GM18505 (cell line): ENCODE results near the gene CNOT8.

Experiments used
- ATAC-seq: cut with Tn5 transposase; IDR thresholded peaks from one replicate; pipeline ENCODE4 v1.9.1; 2021; ENCODE audit not compliant: unreplicated experiment
- POLR2A ChIP-seq: IDR thresholded peaks from 4 replicates; pipeline ENCODE4 v1.6.1; 2011; ENCODE audit warnings: borderline replicate concordance; ENCODE audit not compliant: insufficient read depth, insufficient read length; ENCODE audit errors: extremely low read depth

Gene CNOT8

DNA sequence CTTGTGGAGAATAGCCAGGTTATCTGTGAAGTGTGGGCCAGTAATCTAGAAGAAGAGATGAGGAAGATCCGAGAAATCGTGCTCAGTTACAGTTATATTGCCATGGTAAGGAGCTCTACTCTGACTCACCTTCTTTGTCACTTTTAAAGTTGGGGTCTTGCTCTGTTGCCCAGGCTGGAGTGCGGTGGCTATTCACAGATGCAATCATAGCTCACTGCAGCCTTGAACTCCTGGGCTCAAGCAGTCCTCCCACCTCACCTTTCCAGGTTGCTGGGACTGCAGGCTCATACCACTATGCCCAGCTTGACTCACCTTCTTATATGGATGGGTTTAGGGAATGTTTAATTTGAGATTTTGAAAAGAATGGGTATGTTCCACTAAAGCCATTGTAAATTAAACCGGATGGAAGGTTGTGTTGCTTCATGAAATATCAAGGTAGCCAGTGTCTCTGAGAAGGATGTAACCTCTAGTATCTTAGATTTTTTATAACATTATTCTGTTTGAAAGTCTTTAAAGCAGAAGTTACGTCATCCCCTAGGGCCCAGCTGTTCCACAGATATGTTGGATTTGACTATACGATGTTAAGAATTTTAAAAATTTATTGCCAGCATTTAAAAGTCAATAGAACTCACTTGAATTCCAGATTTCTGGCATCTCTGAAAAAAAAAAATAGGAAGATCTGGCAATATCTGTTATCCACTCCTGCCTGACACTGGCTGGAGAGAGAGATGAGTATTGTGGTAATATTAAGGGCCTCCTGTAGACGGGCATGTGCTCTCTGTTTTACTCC, 5.1 kb downstream of the CNOT8 start:
- no peak for ATAC-seq
- TF ChIP-seq POLR2A, result no peak

GRCh38 chr5:154865466-154866184, 7.2 kb downstream of the CNOT8 start:
- TF ChIP-seq POLR2A, result no peak
- ATAC-seq, result no peak

GRCh38 chr5:154866841-154867240, 8.4 kb downstream of the CNOT8 start:
- no peak for ATAC-seq
- TF ChIP-seq POLR2A, result no peak

GRCh38 chr5:154868702-154869101, 10.3 kb downstream of the CNOT8 start:
- no peak for ATAC-seq

DNA sequence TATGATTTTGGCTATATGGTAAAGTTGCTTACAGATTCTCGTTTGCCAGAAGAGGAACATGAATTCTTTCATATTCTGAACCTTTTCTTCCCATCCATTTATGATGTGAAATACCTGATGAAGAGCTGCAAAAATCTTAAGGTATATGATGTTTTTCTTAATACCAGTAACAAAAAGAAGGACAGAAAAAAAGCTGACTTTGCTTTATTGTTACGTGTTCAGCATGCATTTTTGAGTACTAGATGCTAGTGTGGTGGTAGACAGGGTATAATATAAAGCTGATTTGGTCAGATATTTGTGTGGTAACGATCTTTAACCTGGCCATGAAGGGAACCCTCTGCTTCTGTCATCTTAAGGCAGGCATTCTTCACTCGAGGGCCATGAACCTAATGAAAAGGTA, 13.3 kb downstream of the CNOT8 start:
- no peak for TF ChIP-seq POLR2A
- no peak for ATAC-seq

More at GRCh38 chr5:154868702-154869101, 10.3 kb downstream of the CNOT8 start:
- TF ChIP-seq POLR2A, result no peak

DNA sequence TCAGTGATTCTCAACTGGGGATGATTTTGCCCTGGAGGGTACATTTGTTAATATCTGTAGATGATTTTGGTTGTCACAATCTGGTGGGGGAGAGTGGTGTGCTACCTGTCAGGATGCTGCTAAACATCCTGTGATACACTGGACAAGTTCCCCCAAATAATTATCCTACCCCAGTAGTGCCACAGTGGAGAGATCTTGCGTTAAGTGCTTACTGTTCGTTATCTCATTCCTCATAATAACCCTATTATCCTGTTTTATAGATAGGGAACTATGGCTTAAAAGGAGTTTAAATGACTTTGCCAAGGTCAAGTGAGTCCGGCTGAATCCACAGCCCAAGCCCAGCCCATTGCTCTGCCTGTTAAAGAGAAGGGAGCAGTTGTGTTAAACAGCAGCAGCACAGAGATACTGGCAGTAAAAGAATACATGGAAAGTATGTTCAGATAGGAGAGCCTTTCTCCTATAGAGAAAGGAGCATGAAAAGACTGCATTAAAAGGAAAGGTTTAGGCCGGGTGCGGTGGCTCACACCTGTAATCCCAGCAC, 15.4 kb downstream of the CNOT8 start:
- no peak for TF ChIP-seq POLR2A
- ATAC-seq, result no peak

DNA sequence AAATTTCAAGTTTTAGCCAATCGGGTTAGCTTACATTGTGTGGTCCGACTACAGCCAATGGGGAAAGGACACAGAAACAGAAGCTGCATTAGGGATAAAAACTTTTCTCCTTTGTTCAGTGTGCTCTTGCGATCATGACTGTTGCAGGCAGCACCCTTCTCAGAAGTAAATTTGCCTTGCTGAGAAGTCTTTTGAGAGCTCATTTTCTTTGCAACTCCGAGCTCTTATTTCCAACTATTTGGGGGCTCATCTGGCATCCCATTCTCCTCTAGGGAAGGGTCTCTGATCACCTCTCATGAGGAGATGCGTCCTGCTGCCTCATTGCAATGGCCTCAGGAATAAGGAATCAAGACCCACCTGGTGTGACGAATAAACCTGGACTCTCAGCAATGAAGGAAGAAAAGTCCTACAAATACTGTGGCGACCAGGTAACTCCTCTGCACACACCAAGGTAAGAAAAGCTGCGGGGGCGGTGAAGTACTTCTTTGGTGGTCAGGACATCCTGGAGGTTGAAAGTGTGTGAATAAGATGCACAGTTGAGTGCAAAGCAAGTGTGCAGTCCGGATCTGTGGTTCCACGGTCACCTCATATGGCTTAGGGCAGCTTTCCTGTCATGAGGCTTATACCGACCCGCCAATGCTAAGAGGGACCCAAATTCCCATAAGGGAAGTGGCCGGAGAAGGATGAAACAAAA, 20.4 kb downstream of the CNOT8 start:
- ATAC-seq, result no peak
- TF ChIP-seq POLR2A, result no peak

DNA sequence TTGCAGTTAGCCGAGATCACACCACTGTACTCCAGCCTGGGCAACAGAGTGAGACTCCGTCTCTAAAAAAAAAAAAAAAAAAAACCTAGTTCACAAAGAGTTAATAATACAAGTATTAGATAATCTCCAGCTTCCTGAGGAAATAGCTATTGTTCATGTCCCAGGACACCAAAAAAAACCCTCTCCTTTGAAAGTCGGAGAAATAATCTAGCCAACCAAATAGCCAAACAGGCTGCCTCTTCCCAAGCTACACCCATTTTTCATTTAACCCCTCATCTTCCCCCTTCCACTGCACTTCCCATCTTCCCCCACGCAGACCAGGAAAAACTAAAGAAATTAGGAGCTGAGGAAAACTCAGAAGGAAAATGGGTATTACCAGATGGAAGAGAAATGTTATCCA, 23.6 kb downstream of the CNOT8 start:
- no peak for ATAC-seq

DNA sequence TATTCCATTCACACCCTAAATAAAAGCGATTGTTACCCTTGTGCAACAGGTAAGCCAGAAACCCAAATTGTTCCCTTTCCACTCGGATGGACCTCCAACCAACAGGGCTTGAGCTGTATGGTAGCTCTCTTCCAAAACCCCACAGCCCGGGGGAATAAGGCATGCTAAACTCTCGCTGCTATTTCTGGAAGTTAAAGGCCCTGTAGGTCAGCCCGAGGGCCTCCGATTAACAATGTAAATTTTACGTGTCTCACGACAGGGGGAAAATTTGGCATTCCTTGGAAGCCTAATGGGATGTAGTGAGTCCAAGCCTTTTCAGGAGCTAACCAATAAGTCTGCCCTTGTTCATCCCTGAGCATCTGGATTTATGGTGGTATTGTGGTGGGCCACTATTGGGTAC, 26.0 kb downstream of the CNOT8 start:
- TF ChIP-seq POLR2A, result no peak
- no peak for ATAC-seq

More for the DNA sequence above, 23.6 kb downstream of the CNOT8 start:
- TF ChIP-seq POLR2A, result no peak

DNA sequence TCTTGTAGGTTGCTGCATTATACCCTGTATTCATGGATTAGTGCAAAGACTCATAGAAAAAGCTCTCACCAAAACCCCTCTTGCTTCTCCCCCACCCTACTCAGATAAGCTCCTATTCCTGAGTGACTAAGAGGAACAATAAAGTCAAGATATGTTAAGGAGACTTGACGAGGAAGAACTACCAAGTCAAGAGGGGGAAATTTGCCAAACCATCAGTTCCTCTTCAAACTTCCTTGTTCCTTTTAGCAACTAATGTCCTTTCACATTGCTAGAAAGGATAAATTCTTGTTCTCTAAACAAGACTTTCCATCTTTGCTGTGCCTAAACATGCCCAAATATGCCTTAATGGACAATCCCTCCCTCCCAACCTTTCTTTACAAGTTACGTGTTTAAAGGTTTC, 27.0 kb downstream of the CNOT8 start:
- no peak for ATAC-seq
- TF ChIP-seq POLR2A, result no peak

DNA sequence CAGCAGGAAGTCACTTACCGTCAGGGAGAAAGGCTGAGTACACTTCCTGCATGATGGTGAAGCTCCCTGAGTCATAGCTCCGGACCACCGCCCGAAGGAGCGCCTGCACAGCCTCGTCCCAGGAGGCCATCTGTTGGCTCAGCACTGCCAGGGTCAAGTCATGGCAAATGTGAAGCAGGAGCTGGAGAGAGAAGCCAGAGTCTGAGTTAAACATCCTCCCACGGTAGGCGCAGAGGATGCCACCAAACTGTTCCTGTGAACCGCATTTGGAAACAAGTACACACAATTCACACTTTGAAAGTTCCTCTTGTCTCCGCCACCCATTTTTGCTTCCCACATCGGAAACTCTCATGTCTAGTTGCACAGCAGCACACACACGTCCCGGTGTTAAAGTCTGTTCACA, 33.9 kb downstream of the CNOT8 start:
- no peak for TF ChIP-seq POLR2A
- ATAC-seq, result no peak

- no peak for TF ChIP-seq POLR2A
These were observed 35.0 kb downstream of the CNOT8 start for GRCh38 chr5:154893381-154893780.

More at GRCh38 chr5:154893381-154893780, 35.0 kb downstream of the CNOT8 start:
- no peak for ATAC-seq
